Mesendoderm (in vitro differentiated cells): ENCODE results near the gene TECPR2.
A peak's percentile ranks its signal among the peaks of the same experiment; 100 is the strongest.
"Not testable (repeated sequence)": the region's sequence is repeated elsewhere in the genome, so short reads cannot be mapped to it uniquely, and the experiment has no call there.

ENCODE experiments used
- DNase-seq: peaks from one replicate; pipeline ENCODE4 v3.0.0; 2013
- H2AK5ac ChIP-seq: 2 replicates; pipeline ENCODE4 v1.6.1; 2013; ENCODE audit warnings: low read length, inconsistent platforms
- H2BK120ac ChIP-seq: 2 replicates; pipeline ENCODE4 v1.6.1; 2013; ENCODE audit warnings: low read depth, mild to moderate bottlenecking, low read length, moderate library complexity, mixed read lengths
- H2BK15ac ChIP-seq: replicated peaks from 2 replicates; pipeline ENCODE4 v1.6.1; 2013; ENCODE audit warnings: low read depth, mild to moderate bottlenecking, moderate library complexity
- H2BK5ac ChIP-seq: 2 replicates; pipeline ENCODE4 v1.6.1; 2013; ENCODE audit warnings: low read length, inconsistent platforms
- H3K18ac ChIP-seq: 2 replicates; pipeline ENCODE4 v1.6.1; 2013; ENCODE audit warnings: mild to moderate bottlenecking, low read length, mixed read lengths
- H3K23ac ChIP-seq: one replicate; pipeline ENCODE4 v1.6.1; 2013; ENCODE audit warnings: low read length
- H3K27ac ChIP-seq: 2 replicates; pipeline ENCODE4 v1.5.1; 2013; ENCODE audit warnings: low read depth, mild to moderate bottlenecking, inconsistent platforms, low read length, moderate library complexity
- H3K27me3 ChIP-seq: 2 replicates; pipeline ENCODE4 v1.6.1; 2013; ENCODE audit warnings: low read length, control low read depth, mild to moderate bottlenecking, inconsistent platforms; ENCODE audit not compliant: insufficient read depth, poor library complexity
- H3K36me3 ChIP-seq: 2 replicates; pipeline ENCODE4 v1.6.1; 2013; ENCODE audit warnings: low read length, inconsistent platforms; ENCODE audit not compliant: control insufficient read depth, insufficient read depth
- H3K4ac ChIP-seq: one replicate; pipeline ENCODE4 v1.6.1; 2013; ENCODE audit warnings: low read depth, mild to moderate bottlenecking, low read length, moderate library complexity
- H3K4me1 ChIP-seq: 2 replicates; pipeline ENCODE4 v1.6.1; 2013; ENCODE audit warnings: low read depth, low read length, inconsistent platforms; ENCODE audit not compliant: control insufficient read depth
- H3K4me2 ChIP-seq: 2 replicates; pipeline ENCODE4 v1.6.1; 2013; ENCODE audit warnings: low read length
- H3K4me3 ChIP-seq: 2 replicates; pipeline ENCODE4 v1.5.1; 2013; ENCODE audit warnings: mild to moderate bottlenecking, low read length
- H3K56ac ChIP-seq: one replicate; pipeline ENCODE4 v1.6.1; 2013; ENCODE audit warnings: low read length
- H3K79me1 ChIP-seq: 2 replicates; pipeline ENCODE4 v1.6.1; 2013; ENCODE audit warnings: low read length, inconsistent platforms
- H3K79me2 ChIP-seq: 2 replicates; pipeline ENCODE4 v1.6.1; 2013; ENCODE audit warnings: mild to moderate bottlenecking, low read length; ENCODE audit not compliant: control insufficient read depth, insufficient read depth
- H3K9ac ChIP-seq: 2 replicates; pipeline ENCODE4 v1.6.1; 2013; ENCODE audit warnings: low read length, inconsistent platforms
- H4K5ac ChIP-seq: one replicate; pipeline ENCODE4 v1.6.1; 2013; ENCODE audit warnings: low read length
- H4K8ac ChIP-seq: one replicate; pipeline ENCODE4 v1.6.1; 2013; ENCODE audit warnings: low read depth, mild to moderate bottlenecking, control low read depth, low read length, moderate library complexity
- WGBS: extraction: QIAGEN DNeasy Blood & Tissue Kit; methylation state at CpG from one replicate; pipeline ENCODE4 v1.1.7; 2013; ENCODE audit warnings: low lambda C conversion rate, missing lambda C conversion rate; ENCODE audit not compliant: insufficient coverage; ENCODE audit errors: extremely low coverage; 5-methylcytosine and 5-hydroxymethylcytosine counted together

Gene TECPR2

GRCh38 chr14:102537981-102538601 lies 175.3 kb downstream of the TECPR2 start:
- Histone ChIP-seq H3K4me1 (no peaks in the 10 kb centered on the region), H3K27ac (no peak overlapping the region), H3K4me3 (no peak overlapping the region), H2BK5ac (no peak overlapping the region), H4K8ac (no peak overlapping the region), H2BK120ac (no peak overlapping the region), H3K79me1 (no peaks in the 10 kb centered on the region), H4K5ac (no peak overlapping the region), H3K9ac (no peak overlapping the region), H2AK5ac (no peak overlapping the region), H3K18ac (no peak overlapping the region), H3K23ac (no peak overlapping the region), H2BK15ac (no peak overlapping the region), H3K36me3 (no peaks in the 10 kb centered on the region), H3K56ac (no peak overlapping the region), H3K4ac (no peak overlapping the region), H3K27me3 (no peaks in the 10 kb centered on the region), H3K79me2 (no peaks in the 10 kb centered on the region), H3K4me2 (no peak overlapping the region)
- no peak for DNase-seq
- no CpG with 5 or more reads among the region's 15 CpGs for WGBS

GRCh38 chr14:102538602-102539543 lies 176.1 kb downstream of the TECPR2 start:
- H3K4me2 ChIP-seq = no peak overlapping the region
- H3K4me3 ChIP-seq = no peak overlapping the region
- H4K5ac ChIP-seq = no peak overlapping the region
- no peak overlapping the region for H2BK120ac ChIP-seq
- no peaks in the 10 kb centered on the region for H3K79me2 ChIP-seq
- H3K36me3 ChIP-seq = no peaks in the 10 kb centered on the region
- H4K8ac ChIP-seq = no peak overlapping the region
- no peak overlapping the region for H3K56ac ChIP-seq
- H3K4ac ChIP-seq = no peak overlapping the region
- no peak overlapping the region for H2BK15ac ChIP-seq
- no peak overlapping the region for H3K27ac ChIP-seq
- H2AK5ac ChIP-seq = no peak overlapping the region
- H3K27me3 ChIP-seq = no peaks in the 10 kb centered on the region
- H3K4me1 ChIP-seq = no peaks in the 10 kb centered on the region
- no CpG with 5 or more reads among the region's 25 CpGs for WGBS
- H2BK5ac ChIP-seq = no peak overlapping the region
- no peak for DNase-seq
- no peaks in the 10 kb centered on the region for H3K79me1 ChIP-seq
- no peak overlapping the region for H3K23ac ChIP-seq
- no peak overlapping the region for H3K18ac ChIP-seq
- no peak overlapping the region for H3K9ac ChIP-seq

DNA sequence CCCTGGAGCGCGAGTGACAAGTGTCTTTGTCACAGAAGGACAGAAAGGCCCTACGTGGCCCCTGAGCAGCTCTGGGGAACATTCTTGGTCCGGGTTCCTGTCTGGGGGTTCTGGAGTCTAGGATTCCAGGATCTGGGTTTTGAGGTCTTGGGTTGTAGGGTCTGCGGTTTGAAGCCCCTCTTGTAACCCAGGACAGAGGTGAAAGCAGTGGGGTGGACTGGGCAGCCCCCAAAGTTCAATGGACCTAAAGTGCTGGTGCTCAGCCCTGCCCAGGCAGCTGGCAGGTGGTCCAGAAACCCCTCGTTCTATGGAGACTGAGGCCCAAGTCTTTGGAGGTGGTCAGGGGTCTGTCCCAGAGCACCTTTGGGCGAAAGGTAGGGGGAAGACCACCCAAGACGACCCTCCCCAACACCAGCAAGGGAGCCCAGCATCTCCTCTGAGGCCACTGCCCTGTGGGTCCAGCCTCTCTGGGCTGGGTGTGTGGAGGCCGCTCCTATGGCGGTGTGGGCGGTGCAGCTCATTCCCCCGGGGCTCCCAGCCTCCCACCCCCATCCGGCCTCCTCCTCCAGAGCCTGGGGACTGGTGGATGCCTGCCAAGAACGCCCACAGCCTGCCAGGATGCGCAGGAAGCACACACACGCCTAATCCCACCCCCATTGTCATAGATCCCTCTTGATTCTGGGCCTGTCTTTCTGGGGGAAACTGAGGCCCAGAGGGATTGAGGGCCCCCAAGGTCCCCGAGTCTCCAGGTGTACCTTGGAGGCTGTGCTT lies 177.0 kb downstream of the TECPR2 start:
- WGBS = no CpG with 5 or more reads among the region's 17 CpGs
- Histone ChIP-seq H3K27ac (no peak overlapping the region), H3K9ac (no peak overlapping the region), H2BK120ac (no peak overlapping the region), H2BK15ac (no peak overlapping the region), H3K23ac (no peak overlapping the region), H2AK5ac (no peak overlapping the region), H3K79me2 (no peaks in the 10 kb centered on the region), H2BK5ac (no peak overlapping the region), H3K4me1 (no peaks in the 10 kb centered on the region), H3K27me3 (no peaks in the 10 kb centered on the region), H4K8ac (no peak overlapping the region), H3K4ac (no peak overlapping the region), H3K4me3 (no peak overlapping the region), H3K56ac (peak overlapping the region; percentile 8), H3K79me1 (no peaks in the 10 kb centered on the region), H3K36me3 (no peaks in the 10 kb centered on the region), H4K5ac (no peak overlapping the region), H3K4me2 (no peak overlapping the region), H3K18ac (no peak overlapping the region)
- no peak for DNase-seq

DNA sequence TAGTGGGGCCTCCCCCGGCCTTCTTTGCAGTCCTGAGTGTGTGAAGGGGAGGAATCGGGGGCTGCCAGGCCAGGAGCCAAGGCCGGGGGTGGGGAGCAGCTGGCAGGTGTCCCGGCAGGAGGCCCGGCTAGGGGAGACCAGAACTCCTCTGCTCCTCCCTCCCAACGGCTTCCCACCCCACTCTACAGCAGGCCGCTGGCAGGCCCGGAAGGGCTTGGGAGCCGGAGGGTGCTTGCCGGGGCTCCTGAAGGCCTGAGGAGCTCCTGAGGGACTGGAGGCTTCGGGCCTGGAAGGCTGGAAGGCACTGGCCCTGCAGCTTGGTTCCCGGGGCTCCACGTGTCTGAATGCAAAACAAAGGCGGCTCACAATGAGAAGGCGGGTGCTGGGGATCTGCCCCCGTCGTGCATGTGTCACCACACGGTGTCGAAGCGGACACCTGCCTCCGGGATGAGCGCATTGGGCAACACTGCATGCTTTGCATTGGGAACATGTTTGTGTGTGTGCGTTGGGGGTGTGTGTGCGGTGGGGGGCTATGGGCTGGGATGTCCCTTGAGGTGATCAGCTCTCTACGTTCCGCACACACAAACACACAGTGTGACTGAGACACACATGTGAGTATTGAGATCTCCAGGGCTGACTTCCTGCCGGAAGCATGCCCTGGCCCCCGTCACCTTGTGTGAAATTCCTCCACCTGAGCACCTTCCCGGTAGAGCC lies 177.7 kb downstream of the TECPR2 start:
- Histone ChIP-seq H3K23ac (no peak overlapping the region), H3K4ac (no peak overlapping the region), H3K56ac (peak overlapping the region; percentile 8), H3K4me2 (no peak overlapping the region), H3K79me2 (no peaks in the 10 kb centered on the region), H3K27ac (no peak overlapping the region), H2BK15ac (no peak overlapping the region), H3K9ac (no peak overlapping the region), H2BK5ac (no peak overlapping the region), H3K36me3 (no peaks in the 10 kb centered on the region), H2BK120ac (no peak overlapping the region), H2AK5ac (no peak overlapping the region), H3K27me3 (no peaks in the 10 kb centered on the region), H3K18ac (no peak overlapping the region), H4K5ac (no peak overlapping the region), H3K4me3 (no peak overlapping the region), H4K8ac (no peak overlapping the region), H3K4me1 (no peaks in the 10 kb centered on the region), H3K79me1 (no peaks in the 10 kb centered on the region)
- no CpG with 5 or more reads among the region's 29 CpGs for WGBS
- peak; percentile 59 for DNase-seq

GRCh38 chr14:102541029-102541491 lies 178.3 kb downstream of the TECPR2 start:
- DNase-seq, H3K27ac ChIP-seq, H4K8ac ChIP-seq, H3K23ac ChIP-seq, H3K18ac ChIP-seq, H3K56ac ChIP-seq, H3K4me1 ChIP-seq, H3K4me2 ChIP-seq, H3K36me3 ChIP-seq, H3K4me3 ChIP-seq, H2BK5ac ChIP-seq, H4K5ac ChIP-seq, H2BK15ac ChIP-seq, H3K9ac ChIP-seq, H3K79me2 ChIP-seq, H2AK5ac ChIP-seq, H3K79me1 ChIP-seq, H3K27me3 ChIP-seq, H2BK120ac ChIP-seq, H3K4ac ChIP-seq: not testable (repeated sequence)
- WGBS = no CpG with 5 or more reads among the region's 14 CpGs
